Activated naive CD8-positive, alpha-beta T cell treated with anti-CD3 and anti-CD28 coated beads for 36 hours (primary cell): ENCODE measurements around the gene ARHGAP33. TPM values are rescaled to one million over a fixed set of nuclear protein-coding genes. Genes with fewer than 3 reads are reported as not detected.

Experiments
- DNase-seq: peaks from one replicate; pipeline ENCODE4 v3.0.0; 2021
- H3K27ac Mint-ChIP-seq: one replicate; pipeline ENCODE4 v1.8.0; 2022; ENCODE audit warnings: mild to moderate bottlenecking, moderate library complexity, mixed read lengths
- H3K27me3 Mint-ChIP-seq: one replicate; pipeline ENCODE4 v1.8.0; 2022; ENCODE audit warnings: mild to moderate bottlenecking, mixed read lengths
- H3K36me3 Mint-ChIP-seq: one replicate; pipeline ENCODE4 v1.8.0; 2021; ENCODE audit warnings: mild to moderate bottlenecking, mixed read lengths
- H3K4me1 Mint-ChIP-seq: one replicate; pipeline ENCODE4 v1.8.0; 2021; ENCODE audit warnings: mixed read lengths
- H3K4me3 Mint-ChIP-seq: one replicate; pipeline ENCODE4 v1.8.0; 2022; ENCODE audit warnings: mild to moderate bottlenecking, moderate library complexity, mixed read lengths
- H3K9me3 Mint-ChIP-seq: one replicate; pipeline ENCODE4 v1.8.0; 2022; ENCODE audit warnings: mixed read lengths
- total RNA-seq, 2 experiments: library from RNA; stranded (reverse); gene quantifications; one replicate each; pipeline ENCODE4 v1.2.3, GENCODE V29; 2021

ARHGAP33 gene
- total RNA-seq, 2 experiments from 2014 or later = 15.0 to 16.3 TPM

DNA sequence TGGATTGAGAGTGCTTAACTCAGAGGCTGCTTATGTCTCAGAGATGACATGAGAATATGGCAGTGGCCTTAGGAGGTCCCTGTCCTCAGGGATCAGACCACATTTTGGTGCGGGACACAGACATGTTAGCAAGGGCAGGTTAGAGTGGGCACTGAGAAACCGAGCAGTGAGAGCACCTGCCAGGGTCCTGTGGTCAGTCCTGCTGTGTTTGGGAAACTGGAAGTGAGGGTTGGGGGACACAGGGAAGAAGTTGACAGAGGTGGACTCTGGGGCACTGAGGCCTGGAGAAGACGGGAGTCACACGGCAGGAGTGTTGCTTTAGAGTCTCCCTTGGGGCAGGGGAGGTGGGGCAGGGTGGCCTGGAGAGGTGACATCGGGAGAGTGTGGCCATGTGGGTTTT lies 40.5 kb upstream of the ARHGAP33 start:
- peak overlapping the region; percentile 44 for H3K27ac Mint-ChIP-seq
- H3K27me3 Mint-ChIP-seq = no peaks in the 10 kb centered on the region
- H3K9me3 Mint-ChIP-seq = no peaks in the 10 kb centered on the region
- no peak overlapping the region for H3K4me3 Mint-ChIP-seq
- peaks cover 29% of the 10 kb centered on the region for H3K36me3 Mint-ChIP-seq
- DNase-seq = no peak
- H3K4me1 Mint-ChIP-seq = peaks cover 18% of the 10 kb centered on the region

DNA sequence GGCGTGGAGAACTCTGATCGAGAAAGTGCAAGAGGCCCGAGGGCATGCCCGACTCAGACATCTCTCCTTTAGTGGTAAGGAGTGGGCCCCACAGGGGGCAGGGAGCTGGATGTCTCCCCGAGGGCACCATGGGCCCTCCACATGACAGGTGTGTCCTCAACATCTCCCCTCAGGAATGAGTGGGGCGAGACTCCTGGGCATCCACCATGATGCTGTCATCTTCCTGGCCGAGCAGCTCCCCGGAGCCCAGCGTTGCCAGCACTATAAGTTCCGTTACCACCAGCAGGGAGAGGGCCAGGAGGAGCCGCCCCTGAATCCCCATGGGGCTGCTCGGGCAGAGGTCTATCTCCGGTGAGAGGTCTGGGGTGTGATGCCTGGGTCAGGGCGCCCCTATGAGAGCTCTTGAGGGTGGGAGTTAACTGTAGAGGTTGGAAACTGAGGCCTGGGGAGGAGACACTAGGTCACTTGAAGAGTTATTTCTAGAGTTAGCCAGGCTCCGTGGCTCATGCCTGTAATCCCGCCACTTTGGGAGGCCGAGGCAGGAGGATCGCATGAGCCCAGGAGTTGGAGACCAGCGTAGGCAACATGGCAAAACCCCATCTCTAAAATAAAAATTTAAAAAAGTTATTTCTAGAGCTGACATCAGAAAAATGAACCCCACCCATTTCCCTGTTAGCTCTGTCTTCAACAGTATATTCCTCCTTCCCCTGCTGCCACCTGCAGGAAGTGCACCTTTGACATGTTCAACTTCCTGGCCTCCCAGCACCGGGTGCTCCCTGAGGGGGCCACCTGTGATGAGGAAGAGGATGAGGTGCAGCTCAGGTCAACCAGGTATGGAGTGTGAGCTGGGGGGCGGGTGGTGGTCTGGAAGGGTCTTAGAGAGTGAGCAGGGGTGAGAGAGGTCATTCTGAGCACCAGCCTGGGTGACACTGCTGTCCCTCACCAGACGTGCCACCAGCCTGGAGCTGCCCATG lies 38.2 kb upstream of the ARHGAP33 start:
- Mint-ChIP-seq H3K9me3 (no peaks in the 10 kb centered on the region), H3K4me3 (no peak overlapping the region), H3K4me1 (peaks cover 24% of the 10 kb centered on the region), H3K27me3 (no peaks in the 10 kb centered on the region), H3K36me3 (peaks cover 30% of the 10 kb centered on the region), H3K27ac (peak overlapping the region; percentile 73)
- DNase-seq = peak; percentile 31

DNA sequence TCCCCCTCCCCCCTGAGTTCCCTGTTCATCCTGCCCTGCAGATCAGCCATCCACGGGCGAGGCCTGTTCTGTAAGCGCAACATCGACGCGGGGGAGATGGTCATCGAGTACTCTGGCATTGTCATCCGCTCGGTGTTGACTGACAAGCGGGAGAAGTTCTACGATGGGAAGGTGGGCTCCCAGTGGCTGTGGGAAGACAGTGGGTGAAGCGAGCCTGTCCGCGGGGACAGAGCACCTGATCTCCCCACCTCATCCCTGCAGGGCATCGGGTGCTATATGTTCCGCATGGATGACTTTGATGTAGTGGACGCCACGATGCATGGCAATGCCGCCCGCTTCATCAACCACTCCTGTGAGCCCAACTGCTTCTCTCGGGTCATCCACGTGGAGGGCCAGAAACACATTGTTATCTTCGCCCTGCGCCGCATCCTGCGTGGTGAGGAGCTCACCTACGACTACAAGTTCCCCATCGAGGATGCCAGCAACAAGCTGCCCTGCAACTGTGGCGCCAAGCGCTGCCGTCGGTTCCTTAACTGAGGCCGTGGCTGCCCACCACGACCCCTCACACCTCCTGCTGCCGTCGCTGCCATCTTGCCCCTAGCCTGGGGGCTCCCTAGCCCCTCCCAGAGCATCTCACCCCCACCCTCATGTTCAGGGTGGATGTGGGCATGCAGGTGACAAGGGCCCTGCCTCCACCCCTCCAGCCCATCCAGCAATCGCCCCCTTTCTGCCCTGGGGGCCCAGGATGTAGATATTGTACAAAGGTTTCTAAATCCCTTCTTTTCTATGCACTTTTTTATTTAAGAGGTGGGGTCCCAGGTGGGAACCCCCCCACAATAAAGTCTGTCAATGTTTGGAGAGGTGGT lies 37.1 kb upstream of the ARHGAP33 start:
- no peaks in the 10 kb centered on the region for H3K9me3 Mint-ChIP-seq
- peaks cover 33% of the 10 kb centered on the region for H3K4me1 Mint-ChIP-seq
- no peaks in the 10 kb centered on the region for H3K27me3 Mint-ChIP-seq
- no peak for DNase-seq
- H3K27ac Mint-ChIP-seq = peak overlapping the region; percentile 50
- peaks cover 39% of the 10 kb centered on the region for H3K36me3 Mint-ChIP-seq
- H3K4me3 Mint-ChIP-seq = peak overlapping the region; percentile 19

DNA sequence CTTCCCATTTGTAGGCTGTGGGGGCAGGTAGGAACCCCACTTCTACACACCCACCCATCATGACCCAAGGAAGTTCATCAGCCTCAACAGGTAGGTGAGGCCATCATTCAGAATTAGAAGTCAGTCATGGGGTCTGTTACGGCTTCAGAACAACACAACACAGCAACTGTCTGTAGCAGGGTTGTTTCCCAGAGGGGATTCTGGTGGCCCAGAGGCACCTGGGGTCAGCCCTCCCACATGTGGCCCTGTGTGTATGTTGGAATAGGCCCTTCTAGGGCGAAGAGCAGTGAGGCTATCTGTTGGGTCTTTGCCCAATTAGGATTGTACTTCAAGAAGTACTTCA lies 36.5 kb upstream of the ARHGAP33 start:
- no peak for DNase-seq
- Mint-ChIP-seq H3K4me1 (peaks cover 38% of the 10 kb centered on the region), H3K36me3 (peaks cover 43% of the 10 kb centered on the region), H3K27me3 (no peaks in the 10 kb centered on the region), H3K9me3 (no peaks in the 10 kb centered on the region), H3K4me3 (peak overlapping the region; percentile 19), H3K27ac (peak overlapping the region; percentile 50)

DNA sequence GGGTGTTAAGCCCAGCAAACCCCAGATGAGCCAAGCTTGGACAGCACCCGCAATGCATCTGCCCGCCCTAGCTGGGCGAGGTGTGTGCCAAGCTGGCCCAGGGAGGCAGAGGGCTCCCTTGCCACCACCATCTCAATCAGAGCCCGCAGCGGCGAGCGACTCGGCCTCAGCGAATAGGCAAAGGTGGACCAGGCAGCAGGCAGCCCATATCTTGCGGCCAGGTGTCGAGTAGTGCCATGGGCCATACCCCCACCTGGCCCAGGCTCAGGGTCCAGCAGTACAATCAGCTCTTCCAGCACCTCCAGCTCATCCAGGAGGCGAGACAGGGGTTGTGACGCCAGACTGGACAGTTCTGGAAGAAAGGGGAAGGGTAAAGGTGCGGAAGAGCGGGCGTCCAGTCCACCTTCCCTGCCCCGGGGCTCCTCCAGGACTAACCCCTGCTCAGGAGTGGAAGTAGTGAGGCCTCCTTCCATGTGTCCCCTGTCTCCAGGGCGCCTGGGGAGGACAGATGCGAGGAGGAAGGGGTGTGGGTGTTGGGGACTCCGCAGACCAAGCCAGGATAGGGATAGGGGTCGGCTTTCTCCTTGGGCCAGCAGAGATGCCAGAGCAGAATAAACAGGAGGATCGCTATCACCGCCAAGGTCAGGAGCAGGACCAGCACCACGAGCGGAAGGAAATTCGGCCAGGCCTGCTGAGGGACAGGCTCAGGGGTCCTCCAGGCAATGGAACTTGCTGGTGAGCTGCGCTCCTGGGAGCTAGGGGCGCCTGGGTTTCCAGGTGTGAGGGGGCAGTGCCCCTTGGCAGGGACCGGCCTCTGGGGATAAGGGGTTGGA lies 35.9 kb upstream of the ARHGAP33 start:
- Mint-ChIP-seq H3K27ac (peak overlapping the region; percentile 16), H3K9me3 (no peaks in the 10 kb centered on the region), H3K4me3 (peak overlapping the region; percentile 85), H3K4me1 (peaks cover 44% of the 10 kb centered on the region), H3K36me3 (peaks cover 45% of the 10 kb centered on the region), H3K27me3 (no peaks in the 10 kb centered on the region)
- no peak for DNase-seq

DNA sequence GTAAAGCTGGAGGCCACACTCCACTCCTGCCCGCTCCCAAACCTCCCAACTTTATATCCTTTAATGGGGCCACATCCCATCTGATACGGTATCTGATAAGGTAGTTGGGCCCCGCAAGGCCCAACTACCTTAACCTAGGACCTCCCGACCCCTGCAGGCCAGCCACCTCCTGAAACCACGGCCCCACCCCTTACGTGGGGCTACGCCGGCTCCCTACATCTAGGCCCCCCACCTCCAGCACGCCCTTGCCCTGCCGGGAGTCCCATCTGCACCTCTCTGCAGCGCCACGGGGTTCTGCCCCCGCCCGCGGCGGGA lies 35.3 kb upstream of the ARHGAP33 start:
- Mint-ChIP-seq H3K9me3 (no peaks in the 10 kb centered on the region), H3K4me1 (peaks cover 43% of the 10 kb centered on the region), H3K27ac (peak overlapping the region; percentile 96), H3K4me3 (peak overlapping the region; percentile 85), H3K27me3 (no peaks in the 10 kb centered on the region), H3K36me3 (peaks cover 43% of the 10 kb centered on the region)
- DNase-seq = no peak

DNA sequence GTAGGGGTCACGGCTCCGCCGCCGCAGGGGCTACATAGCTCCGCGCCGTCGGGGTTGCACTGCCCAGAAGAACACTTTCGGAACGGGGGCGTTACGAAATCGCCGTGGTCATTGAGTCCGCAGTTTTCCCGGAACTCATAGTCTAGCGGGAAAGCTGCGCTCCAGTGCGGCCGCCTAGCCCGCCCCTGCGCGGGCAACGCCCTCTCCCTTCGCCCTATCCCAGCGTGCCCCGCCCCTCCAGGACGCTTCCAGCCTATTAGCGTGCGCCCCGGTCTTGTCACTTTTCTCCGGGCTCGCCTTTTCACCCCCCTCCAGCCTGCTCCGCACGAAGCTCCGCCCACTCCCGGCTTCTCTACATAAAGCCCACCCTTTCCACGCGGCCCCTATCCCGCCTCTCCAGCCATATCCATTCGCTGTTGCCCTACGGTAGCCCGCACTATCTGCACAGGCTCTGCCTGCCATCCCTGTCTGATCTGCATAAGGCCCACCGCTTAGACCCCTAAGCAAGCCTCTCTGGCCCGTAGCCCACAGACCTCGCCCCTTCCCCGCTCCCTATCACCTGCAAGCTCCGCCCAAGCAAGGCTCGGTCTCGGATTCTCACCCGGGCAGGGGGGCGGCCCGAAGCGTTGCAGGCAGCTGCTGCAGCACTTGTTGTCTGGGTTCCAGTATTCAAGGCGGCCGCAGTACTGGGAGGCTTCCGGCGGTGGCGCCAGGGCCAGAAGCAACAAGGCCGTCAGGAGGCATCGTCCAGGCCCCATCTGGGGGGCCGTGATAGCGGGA lies 34.8 kb upstream of the ARHGAP33 start:
- DNase-seq = peak; percentile 97
- Mint-ChIP-seq H3K4me1 (peaks cover 43% of the 10 kb centered on the region), H3K27me3 (no peaks in the 10 kb centered on the region), H3K36me3 (peaks cover 43% of the 10 kb centered on the region), H3K9me3 (no peaks in the 10 kb centered on the region), H3K27ac (peak overlapping the region; percentile 96), H3K4me3 (peak overlapping the region; percentile 85)

DNA sequence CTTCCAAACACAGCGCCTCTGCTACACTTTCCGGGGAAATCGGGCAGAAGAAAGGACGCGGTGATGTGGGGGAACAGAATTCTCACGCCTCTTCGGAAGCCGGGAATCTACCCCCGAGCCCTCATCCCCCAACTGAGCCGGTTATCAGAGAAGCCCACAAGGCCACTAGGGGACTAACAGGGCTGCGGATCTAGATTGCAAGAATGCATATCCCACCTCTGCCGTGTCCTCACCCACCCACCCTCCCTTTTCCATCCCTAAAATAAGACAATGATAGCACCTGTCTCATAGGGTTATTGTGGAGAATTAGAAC lies 34.2 kb upstream of the ARHGAP33 start:
- H3K27ac Mint-ChIP-seq = peak overlapping the region; percentile 99
- DNase-seq = no peak
- H3K27me3 Mint-ChIP-seq = no peaks in the 10 kb centered on the region
- no peaks in the 10 kb centered on the region for H3K9me3 Mint-ChIP-seq
- peaks cover 43% of the 10 kb centered on the region for H3K36me3 Mint-ChIP-seq
- peaks cover 47% of the 10 kb centered on the region for H3K4me1 Mint-ChIP-seq
- H3K4me3 Mint-ChIP-seq = peak overlapping the region; percentile 85

DNA sequence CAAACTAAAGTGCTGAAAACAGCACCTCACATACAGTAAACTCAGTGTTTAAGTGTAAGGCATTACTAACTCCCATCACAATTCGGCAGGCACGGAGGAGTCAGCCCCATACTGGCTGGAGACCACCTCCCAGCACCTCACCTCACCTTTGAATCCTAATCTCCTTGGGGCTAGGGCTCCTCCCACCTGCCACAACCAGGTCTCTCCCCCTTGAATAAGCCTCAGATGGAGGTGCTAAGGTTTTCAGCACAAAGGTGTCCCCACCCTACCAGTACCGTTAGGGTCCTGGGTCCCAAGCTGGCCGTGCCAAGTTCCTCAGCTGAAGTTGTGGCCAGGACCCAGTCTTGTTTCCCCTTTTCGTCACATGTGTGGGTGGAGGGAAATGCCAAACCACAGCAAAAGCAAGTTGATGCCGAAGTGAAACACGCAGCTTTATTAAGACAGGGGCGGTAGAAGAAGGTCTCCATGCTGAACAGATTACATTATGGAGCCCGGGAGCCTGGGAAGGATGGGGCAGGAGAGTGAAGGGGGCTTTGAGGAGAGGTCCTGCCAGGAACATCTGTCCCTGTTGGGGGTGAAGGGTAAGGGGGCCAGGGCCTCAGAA lies 33.1 kb upstream of the ARHGAP33 start, which contains the start of gene IGFLR1:
TSS of gene IGFLR1 (minus strand) at position 332 of the 604 bp plus-strand sequence. CDS start 1,272 bp downstream, outside the sequence.
- Mint-ChIP-seq H3K27me3 (no peaks in the 10 kb centered on the region), H3K36me3 (peaks cover 43% of the 10 kb centered on the region), H3K4me1 (peaks cover 45% of the 10 kb centered on the region), H3K27ac (peak within 1 kb of the TSS; percentile 99), H3K4me3 (peak within 1 kb of the TSS; percentile 85), H3K9me3 (no peaks in the 10 kb centered on the region)
- DNase-seq = peak; percentile 84

DNA sequence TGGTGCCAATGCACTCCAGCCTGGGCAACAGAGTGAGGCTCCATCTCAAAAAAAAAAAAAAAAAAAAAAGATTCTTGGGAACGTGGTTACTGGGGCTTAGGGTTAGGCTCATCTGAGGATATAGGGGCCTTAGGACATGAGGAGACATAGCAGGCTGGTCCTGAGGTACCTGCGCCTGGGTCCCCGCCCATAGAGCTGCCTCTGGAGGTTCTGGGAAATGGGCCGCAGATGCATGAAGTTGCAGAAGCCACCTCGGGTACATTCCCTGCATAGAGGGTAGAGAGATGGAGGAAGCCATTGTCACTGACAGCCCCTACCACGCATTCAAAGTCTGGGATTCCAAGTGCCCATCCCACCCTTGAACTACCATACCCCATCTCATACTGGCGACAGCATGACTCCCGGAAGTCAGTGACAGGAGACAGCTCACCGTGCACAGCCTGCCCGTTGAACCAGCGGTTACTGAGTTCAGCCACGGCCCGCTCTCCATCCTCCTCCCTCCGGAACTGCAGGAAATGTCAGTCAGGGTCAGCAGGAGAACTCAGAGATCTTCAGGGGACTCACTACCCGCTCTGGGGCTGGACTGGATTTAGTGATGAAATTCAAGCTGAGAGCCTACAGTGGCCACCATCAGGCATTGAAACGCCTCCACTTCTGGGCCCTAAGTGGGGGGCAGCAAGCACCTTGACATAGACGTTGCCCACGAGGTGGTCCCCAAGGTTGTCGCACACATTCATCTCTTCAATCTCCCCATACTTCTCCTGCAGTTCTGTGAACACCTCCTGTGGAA lies 31.5 kb upstream of the ARHGAP33 start:
- no peaks in the 10 kb centered on the region for H3K27me3 Mint-ChIP-seq
- peak overlapping the region; percentile 85 for H3K4me3 Mint-ChIP-seq
- DNase-seq = no peak
- H3K36me3 Mint-ChIP-seq = peaks cover 40% of the 10 kb centered on the region
- peak overlapping the region; percentile 99 for H3K27ac Mint-ChIP-seq
- no peaks in the 10 kb centered on the region for H3K9me3 Mint-ChIP-seq
- H3K4me1 Mint-ChIP-seq = peaks cover 45% of the 10 kb centered on the region

DNA sequence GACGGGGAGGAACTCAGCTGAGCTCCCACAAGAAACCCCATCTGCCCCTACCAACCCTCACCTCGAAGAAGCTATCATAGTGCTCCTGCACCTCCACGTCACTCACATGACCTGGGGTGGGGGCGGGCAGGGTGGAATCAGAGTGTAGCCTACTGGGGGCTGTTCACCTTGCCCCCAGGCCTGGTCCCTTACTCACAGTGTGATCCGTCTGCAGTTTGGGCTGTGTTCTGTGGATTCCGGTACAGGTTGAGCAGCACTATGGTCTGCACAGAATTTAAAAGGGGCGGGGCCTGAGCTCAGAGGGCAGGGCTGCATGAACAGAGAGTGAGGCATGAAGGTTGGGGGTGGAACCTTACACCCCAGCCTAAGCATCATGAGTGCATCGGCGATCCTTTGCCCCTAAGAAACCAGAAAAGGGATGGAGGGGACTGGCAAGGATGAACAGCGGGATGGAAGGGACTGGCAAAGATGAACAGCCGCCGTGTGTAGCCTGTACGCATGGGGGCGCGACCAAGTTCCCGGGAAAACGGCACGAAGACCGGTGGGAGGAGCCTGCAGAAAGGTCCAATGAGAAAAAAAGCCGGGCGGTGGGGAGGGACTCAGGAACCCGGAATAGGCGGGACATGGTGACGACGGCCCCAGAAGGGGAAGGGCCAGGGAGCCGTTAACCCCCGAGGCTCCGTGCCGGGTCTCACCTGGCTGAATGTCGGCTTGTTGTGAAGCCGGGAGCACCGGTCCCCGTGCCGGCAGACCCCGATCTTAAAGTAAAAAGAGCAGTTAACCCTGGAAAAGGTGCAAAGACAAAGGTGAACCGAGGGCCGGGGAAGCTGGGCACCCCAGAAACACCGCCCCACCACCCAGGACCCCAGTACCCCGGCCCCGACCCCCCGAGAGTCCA lies 30.7 kb upstream of the ARHGAP33 start:
- peak overlapping the region; percentile 99 for H3K27ac Mint-ChIP-seq
- H3K9me3 Mint-ChIP-seq = no peaks in the 10 kb centered on the region
- H3K4me1 Mint-ChIP-seq = peaks cover 47% of the 10 kb centered on the region
- H3K4me3 Mint-ChIP-seq = peak overlapping the region; percentile 85
- peaks cover 35% of the 10 kb centered on the region for H3K36me3 Mint-ChIP-seq
- no peaks in the 10 kb centered on the region for H3K27me3 Mint-ChIP-seq
- peak; percentile 90 for DNase-seq

DNA sequence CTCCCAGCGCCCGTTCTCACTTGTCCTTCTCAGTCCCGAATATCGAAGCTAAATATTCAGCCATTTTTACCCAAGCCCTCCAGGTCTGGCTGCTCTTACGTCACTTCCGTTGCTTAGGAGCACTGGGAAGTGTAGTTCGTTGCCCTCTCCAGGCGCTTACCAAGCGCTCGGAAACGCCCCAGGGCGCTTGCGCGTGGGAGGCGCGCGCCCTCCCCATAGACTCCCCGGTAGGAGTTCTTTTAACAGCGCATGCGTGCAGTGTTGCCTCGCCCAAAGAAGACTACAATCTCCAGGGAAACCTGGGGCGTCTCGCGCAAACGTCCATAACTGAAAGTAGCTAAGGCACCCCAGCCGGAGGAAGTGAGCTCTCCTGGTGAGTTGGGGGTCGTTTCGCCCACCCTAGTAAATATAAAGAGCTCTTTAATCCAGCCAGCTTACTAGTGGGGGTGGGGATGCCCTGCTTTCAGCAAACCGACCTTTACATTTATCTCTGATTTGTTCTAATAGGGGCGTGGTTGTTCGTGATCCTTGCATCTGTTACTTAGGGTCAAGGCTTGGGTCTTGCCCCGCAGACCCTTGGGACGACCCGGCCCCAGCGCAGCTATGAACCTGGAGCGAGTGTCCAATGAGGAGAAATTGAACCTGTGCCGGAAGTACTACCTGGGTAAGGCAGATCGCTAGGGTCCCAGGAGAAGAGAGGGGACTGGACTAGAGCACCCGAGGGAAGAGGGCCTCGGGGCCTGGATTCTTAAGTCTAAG lies 29.9 kb upstream of the ARHGAP33 start, which contains the start of the genes PSENEN and U2AF1L4:
TSS of gene PSENEN (plus strand) at position 324 of the 759 bp plus-strand sequence. CDS start at position 604, 280 bp downstream.
TSS of gene U2AF1L4 (minus strand) at position 91 of the 759 bp plus-strand sequence. CDS start at position 64, 27 bp downstream.
- Mint-ChIP-seq H3K27me3 (no peaks in the 10 kb centered on the region), H3K4me1 (peaks cover 52% of the 10 kb centered on the region), H3K36me3 (peaks cover 36% of the 10 kb centered on the region), H3K4me3 (peak within 1 kb of the TSS; percentile 85), H3K27ac (peak within 1 kb of the TSS; percentile 99), H3K9me3 (no peaks in the 10 kb centered on the region)
- DNase-seq = peak; percentile 97
